HepG2 (cell line): Measurements from ENCODE around the gene MOK. TPM values are rescaled to one million over a fixed set of nuclear protein-coding genes. Genes with fewer than 3 reads are reported as not detected.

Experiments used
- ATF7 ChIP-seq, 2 experiments: fragments of 450-650 bp in 1 of 2; sonication (generic) in 1 of 2; formaldehyde crosslinking in 1 of 2; IDR thresholded peaks; 2 replicates each; pipeline versions ENCODE4 v1.4.0 to v1.6.1; 2016 to 2020; ENCODE audit warnings: antibody characterized with exemption in 1 of 2, mild to moderate bottlenecking in 1 of 2, missing genetic modification reagents in 1 of 2
- EEA1 ChIP-seq: sonication (generic); formaldehyde crosslinking; IDR thresholded peaks from 2 replicates; pipeline ENCODE4 v1.5.1; 2020; ENCODE audit warnings: mild to moderate bottlenecking, missing genetic modification reagents, borderline replicate concordance
- GATA4 ChIP-seq: sonication (generic); IDR thresholded peaks from 2 replicates; pipeline ENCODE4 v1.6.1; 2016; ENCODE audit warnings: antibody characterized with exemption, low read depth, borderline replicate concordance
- HIVEP1 ChIP-seq: sonication (generic); formaldehyde crosslinking; IDR thresholded peaks from 2 replicates; pipeline ENCODE4 v1.4.0; 2020; ENCODE audit warnings: mild to moderate bottlenecking, missing genetic modification reagents
- JUN ChIP-seq: sonication (generic); formaldehyde crosslinking; IDR thresholded peaks from 2 replicates; pipeline ENCODE4 v1.4.0; 2020; ENCODE audit warnings: mild to moderate bottlenecking, missing genetic modification reagents
- MEF2D ChIP-seq: sonication (generic); formaldehyde crosslinking; IDR thresholded peaks from 2 replicates; pipeline ENCODE4 v1.5.1; 2020; ENCODE audit warnings: mild to moderate bottlenecking, missing genetic modification reagents
- NFYC ChIP-seq: IDR thresholded peaks from 2 replicates; pipeline ENCODE4 v1.6.1; 2016; ENCODE audit warnings: missing genetic modification reagents, missing compliant biosample characterization
- PHF8 ChIP-seq: sonication (generic); formaldehyde crosslinking; IDR thresholded peaks from 2 replicates; pipeline ENCODE4 v1.5.0; 2020; ENCODE audit warnings: missing genetic modification reagents
- POLR2A ChIP-seq, 2 experiments: IDR thresholded peaks; 2 replicates each; pipeline ENCODE4 v1.6.1; 2011; ENCODE audit warnings: low read depth in 2 of 2, low read length in 2 of 2, mild to moderate bottlenecking in 1 of 2, moderate library complexity in 1 of 2; ENCODE audit not compliant: insufficient read depth in 1 of 2
- RBFOX2 ChIP-seq: fragments of 200-400 bp; formaldehyde crosslinking; IDR thresholded peaks from 2 replicates; pipeline ENCODE4 v1.6.1; 2017; ENCODE audit warnings: low read depth, mild to moderate bottlenecking, low read length
- SMARCC2 ChIP-seq: fragments of 450-650 bp; IDR thresholded peaks from 2 replicates; pipeline ENCODE4 v1.6.1; 2017; ENCODE audit warnings: antibody characterized with exemption, mild to moderate bottlenecking
- STAT5B ChIP-seq: sonication (generic); formaldehyde crosslinking; IDR thresholded peaks from 2 replicates; pipeline ENCODE4 v1.4.0; 2020; ENCODE audit warnings: missing genetic modification reagents
- TP53 ChIP-seq: sonication (generic); formaldehyde crosslinking; conservative IDR thresholded peaks from 2 replicates; pipeline ENCODE4 v1.4.0; 2020; ENCODE audit warnings: missing genetic modification reagents
- ZFP36L2 ChIP-seq: sonication (generic); formaldehyde crosslinking; IDR thresholded peaks from 2 replicates; pipeline ENCODE4 v1.4.0; 2020; ENCODE audit warnings: missing genetic modification reagents
- ZFP82 ChIP-seq: sonication (generic); formaldehyde crosslinking; IDR thresholded peaks from 2 replicates; pipeline ENCODE4 v1.5.1; 2020; ENCODE audit warnings: mild to moderate bottlenecking, missing genetic modification reagents, borderline replicate concordance
- ZFY ChIP-seq: sonication (generic); formaldehyde crosslinking; IDR thresholded peaks from 2 replicates; pipeline ENCODE4 v1.4.0; 2020; ENCODE audit warnings: missing genetic modification reagents
- ZMYM2 ChIP-seq: sonication (generic); formaldehyde crosslinking; IDR thresholded peaks from 2 replicates; pipeline ENCODE4 v1.8.0; 2022; ENCODE audit warnings: mild to moderate bottlenecking, missing genetic modification reagents
- ZMYM4 ChIP-seq: sonication (generic); formaldehyde crosslinking; IDR thresholded peaks from 2 replicates; pipeline ENCODE4 v1.8.1; 2023; ENCODE audit warnings: mild to moderate bottlenecking, missing genetic modification reagents
- ZNF326 ChIP-seq: sonication (generic); formaldehyde crosslinking; IDR thresholded peaks from 2 replicates; pipeline ENCODE4 v1.4.0; 2020; ENCODE audit warnings: missing genetic modification reagents, borderline replicate concordance
- ZNF670 ChIP-seq: sonication (generic); formaldehyde crosslinking; IDR thresholded peaks from 2 replicates; pipeline ENCODE4 v1.8.0; 2022; ENCODE audit warnings: mild to moderate bottlenecking, missing genetic modification reagents, borderline replicate concordance
- polyA plus RNA-seq, 8 experiments: library from polyadenylated mRNA; depleted of rRNA in 3 of 8; stranded (reverse) in 7 of 8; unstranded in 1 of 8; fragments of >200 nt; fragmentation: Illumina TruSeq in 4 of 8; extraction: Trizol in 4 of 8; gene quantifications; 2 replicates each; pipeline versions ENCODE4 v1.2.1 to v1.2.3, GENCODE V29; 2011 to 2016; ENCODE audit warnings: low read depth in 4 of 8, missing spikeins in 1 of 8, mixed read lengths in 1 of 8; ENCODE audit not compliant: insufficient read depth in 1 of 8
- total RNA-seq, 5 experiments: library from RNA; depleted of rRNA; stranded (reverse); fragments of >200 nt; fragmentation: Illumina TruSeq; extraction: Trizol; gene quantifications; 2 replicates each; pipeline ENCODE4 v1.2.3, GENCODE V29; 2016; ENCODE audit warnings: low read depth in 1 of 5
- TF ChIP-seq, protein P1 (sequence below): sonication (generic); formaldehyde crosslinking; IDR thresholded peaks from 2 replicates; pipeline ENCODE4 v1.4.0; 2020; ENCODE audit warnings: missing genetic modification reagents
- TF ChIP-seq, protein P2 (sequence below): IDR thresholded peaks from 2 replicates; pipeline ENCODE4 v1.6.1; 2016; ENCODE audit warnings: mild to moderate bottlenecking
- TF ChIP-seq, protein P3 (sequence below): sonication (generic); formaldehyde crosslinking; IDR thresholded peaks from 2 replicates; pipeline ENCODE4 v1.8.0; 2022; ENCODE audit warnings: mild to moderate bottlenecking, missing genetic modification reagents; ENCODE audit not compliant: insufficient replicate concordance
- TF ChIP-seq, protein P4 (sequence below): sonication (generic); formaldehyde crosslinking; IDR thresholded peaks from 2 replicates; pipeline ENCODE4 v1.8.1; 2022; ENCODE audit warnings: mild to moderate bottlenecking, missing genetic modification reagents
- TF ChIP-seq, protein P5 (sequence below): sonication (generic); formaldehyde crosslinking; IDR thresholded peaks from 2 replicates; pipeline ENCODE4 v1.4.0; 2020; ENCODE audit warnings: mild to moderate bottlenecking, missing genetic modification reagents

MOK gene
- total and polyA plus RNA-seq, 2 of the 13 experiments (the other 11 are each of a cell fraction or from before 2014, with no cell fraction given): 15.3 to 16.9 TPM

DNA sequence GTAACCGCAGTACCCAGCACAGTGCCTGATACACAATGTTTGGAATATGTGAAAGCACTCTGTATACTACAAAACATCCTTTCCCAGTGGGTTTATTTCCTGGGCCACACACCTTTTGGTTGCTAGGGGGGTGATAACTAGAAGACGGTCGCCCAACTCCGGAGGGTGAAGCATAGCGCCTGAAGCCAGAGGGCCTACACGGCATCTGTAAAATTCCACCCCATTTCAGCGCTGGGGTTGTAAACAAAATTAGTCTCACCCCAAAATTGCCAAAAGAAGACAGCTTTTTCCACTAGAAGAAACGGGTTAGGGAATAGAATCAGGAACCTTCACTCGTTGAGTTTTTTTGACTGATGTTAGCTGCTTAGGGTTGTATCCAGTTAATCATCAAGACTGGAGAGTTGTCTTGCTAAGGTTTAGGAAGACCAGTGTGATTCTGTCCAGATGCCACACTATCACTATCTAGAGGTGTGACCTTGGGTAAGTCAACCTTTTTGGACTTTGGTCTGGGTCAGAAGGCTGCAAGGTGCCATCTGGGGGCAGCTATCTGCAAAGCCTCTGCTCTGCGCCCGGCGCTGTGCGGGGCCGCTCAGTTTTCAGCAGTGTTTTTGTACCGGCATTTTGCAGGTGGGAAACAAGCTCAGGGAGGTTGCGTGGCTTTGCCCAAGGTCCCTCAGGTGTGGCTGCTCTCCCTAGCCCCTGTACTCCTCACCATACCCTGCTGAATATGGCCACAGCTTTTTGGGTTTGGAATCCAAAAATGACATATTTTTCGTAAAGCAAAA lies 15.9 kb upstream of the MOK start (continued):
- TF ChIP-seq, protein P1, sequence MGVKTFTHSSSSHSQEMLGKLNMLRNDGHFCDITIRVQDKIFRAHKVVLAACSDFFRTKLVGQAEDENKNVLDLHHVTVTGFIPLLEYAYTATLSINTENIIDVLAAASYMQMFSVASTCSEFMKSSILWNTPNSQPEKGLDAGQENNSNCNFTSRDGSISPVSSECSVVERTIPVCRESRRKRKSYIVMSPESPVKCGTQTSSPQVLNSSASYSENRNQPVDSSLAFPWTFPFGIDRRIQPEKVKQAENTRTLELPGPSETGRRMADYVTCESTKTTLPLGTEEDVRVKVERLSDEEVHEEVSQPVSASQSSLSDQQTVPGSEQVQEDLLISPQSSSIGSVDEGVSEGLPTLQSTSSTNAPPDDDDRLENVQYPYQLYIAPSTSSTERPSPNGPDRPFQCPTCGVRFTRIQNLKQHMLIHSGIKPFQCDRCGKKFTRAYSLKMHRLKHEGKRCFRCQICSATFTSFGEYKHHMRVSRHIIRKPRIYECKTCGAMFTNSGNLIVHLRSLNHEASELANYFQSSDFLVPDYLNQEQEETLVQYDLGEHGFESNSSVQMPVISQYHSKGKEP (CRISPR knock-in tag): no peak
- TF ChIP-seq NFYC (CRISPR knock-in tag) (no peak; the same call in 1 of the 2 replicates), PHF8 (CRISPR knock-in tag) (peak; percentile 16; the same call in 1 of the 2 replicates), ZNF326 (CRISPR knock-in tag) (no peak), ATF7 (IDR thresholded peaks at IDR 0.05) (no peak), ATF7 (CRISPR knock-in tag; IDR thresholded peaks at IDR 0.05) (no peak), ZNF670 (CRISPR knock-in tag) (no peak), POLR2A (IDR thresholded peaks at IDR 0.05; ENCODE audit: insufficient read depth in 1 of 2, low read depth in 2 of 2, low read length in 2 of 2) (peak; percentile 65 to 83), JUN (no peak), ZFP36L2 (CRISPR knock-in tag) (no peak), SMARCC2 (no peak), HIVEP1 (CRISPR knock-in tag) (no peak), GATA4 (peak; percentile 47; the same call in 1 of the 2 replicates), STAT5B (CRISPR knock-in tag) (no peak), MEF2D (no peak; the same call in none of the 2 replicates), ZFY (CRISPR knock-in tag) (no peak), ZMYM4 (CRISPR knock-in tag) (peak; percentile 23; the same call in 1 of the 2 replicates), TP53 (CRISPR knock-in tag) (no peak), RBFOX2 (peak; percentile 75), EEA1 (CRISPR knock-in tag) (0 out of 2 replicates have a peak, but pooled peaks have one; percentile 45), ZMYM2 (CRISPR knock-in tag) (peak; percentile 70), ZFP82 (CRISPR knock-in tag) (0 out of 2 replicates have a peak, but pooled peaks have one; percentile 67)
- TF ChIP-seq, protein P2, sequence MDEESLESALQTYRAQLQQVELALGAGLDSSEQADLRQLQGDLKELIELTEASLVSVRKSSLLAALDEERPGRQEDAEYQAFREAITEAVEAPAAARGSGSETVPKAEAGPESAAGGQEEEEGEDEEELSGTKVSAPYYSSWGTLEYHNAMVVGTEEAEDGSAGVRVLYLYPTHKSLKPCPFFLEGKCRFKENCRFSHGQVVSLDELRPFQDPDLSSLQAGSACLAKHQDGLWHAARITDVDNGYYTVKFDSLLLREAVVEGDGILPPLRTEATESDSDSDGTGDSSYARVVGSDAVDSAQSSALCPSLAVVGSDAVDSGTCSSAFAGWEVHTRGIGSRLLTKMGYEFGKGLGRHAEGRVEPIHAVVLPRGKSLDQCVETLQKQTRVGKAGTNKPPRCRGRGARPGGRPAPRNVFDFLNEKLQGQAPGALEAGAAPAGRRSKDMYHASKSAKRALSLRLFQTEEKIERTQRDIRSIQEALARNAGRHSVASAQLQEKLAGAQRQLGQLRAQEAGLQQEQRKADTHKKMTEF: peak; percentile 68; the same call in 1 of the 2 replicates
- TF ChIP-seq, protein P3, sequence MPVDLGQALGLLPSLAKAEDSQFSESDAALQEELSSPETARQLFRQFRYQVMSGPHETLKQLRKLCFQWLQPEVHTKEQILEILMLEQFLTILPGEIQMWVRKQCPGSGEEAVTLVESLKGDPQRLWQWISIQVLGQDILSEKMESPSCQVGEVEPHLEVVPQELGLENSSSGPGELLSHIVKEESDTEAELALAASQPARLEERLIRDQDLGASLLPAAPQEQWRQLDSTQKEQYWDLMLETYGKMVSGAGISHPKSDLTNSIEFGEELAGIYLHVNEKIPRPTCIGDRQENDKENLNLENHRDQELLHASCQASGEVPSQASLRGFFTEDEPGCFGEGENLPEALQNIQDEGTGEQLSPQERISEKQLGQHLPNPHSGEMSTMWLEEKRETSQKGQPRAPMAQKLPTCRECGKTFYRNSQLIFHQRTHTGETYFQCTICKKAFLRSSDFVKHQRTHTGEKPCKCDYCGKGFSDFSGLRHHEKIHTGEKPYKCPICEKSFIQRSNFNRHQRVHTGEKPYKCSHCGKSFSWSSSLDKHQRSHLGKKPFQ: peak; percentile 88
- TF ChIP-seq, protein P4, sequence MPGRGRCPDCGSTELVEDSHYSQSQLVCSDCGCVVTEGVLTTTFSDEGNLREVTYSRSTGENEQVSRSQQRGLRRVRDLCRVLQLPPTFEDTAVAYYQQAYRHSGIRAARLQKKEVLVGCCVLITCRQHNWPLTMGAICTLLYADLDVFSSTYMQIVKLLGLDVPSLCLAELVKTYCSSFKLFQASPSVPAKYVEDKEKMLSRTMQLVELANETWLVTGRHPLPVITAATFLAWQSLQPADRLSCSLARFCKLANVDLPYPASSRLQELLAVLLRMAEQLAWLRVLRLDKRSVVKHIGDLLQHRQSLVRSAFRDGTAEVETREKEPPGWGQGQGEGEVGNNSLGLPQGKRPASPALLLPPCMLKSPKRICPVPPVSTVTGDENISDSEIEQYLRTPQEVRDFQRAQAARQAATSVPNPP (CRISPR knock-in tag): peak; percentile 65; the same call in 1 of the 2 replicates
- TF ChIP-seq, protein P5, sequence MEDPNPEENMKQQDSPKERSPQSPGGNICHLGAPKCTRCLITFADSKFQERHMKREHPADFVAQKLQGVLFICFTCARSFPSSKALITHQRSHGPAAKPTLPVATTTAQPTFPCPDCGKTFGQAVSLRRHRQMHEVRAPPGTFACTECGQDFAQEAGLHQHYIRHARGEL (CRISPR knock-in tag): no peak
